8988T (cell line): Measurements from ENCODE around the gene GLRX3.

Source experiments
- DNase-seq: peaks from one replicate; pipeline ENCODE4 v3.0.0; 2011

Gene GLRX3

DNA sequence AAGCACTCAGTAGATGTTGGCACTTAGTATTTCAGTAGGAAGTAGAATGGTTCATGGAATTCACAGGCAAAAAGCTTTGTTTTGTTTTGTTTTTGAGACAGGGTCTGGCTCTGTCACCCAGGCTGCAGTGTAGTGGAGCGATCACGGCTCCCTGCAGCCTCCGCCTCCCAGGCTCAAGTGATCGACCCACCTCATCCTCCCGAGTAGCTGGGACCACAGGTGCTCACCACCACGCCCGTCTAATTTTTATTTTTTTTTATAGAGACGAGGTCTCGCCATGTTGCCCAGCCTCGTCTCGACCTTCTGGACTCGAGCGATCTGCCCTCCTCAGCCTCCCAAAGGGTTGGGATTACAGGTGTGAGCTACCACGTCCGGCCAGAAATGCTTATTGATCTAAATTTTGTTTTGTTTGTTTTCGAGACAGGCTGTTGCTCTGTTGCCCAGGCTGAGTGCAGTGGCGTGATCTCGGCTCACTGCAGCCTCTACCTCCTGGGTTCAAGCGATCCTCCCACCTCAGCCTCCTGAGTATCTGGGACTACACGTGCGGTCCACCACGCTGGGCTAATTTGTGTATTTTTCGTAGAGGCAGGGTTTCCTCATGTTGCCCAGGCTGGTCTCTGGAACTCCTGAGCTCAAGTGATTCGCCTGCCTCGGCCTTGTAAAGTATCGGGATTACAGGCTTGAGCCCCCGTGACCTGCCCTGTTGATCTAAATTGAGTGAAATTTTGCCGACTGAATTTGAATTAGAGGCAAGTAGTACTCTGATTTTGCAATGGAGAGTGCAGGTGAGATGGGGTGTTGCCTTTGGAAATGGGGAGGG is 1.7 kb downstream of the GLRX3 start:
- DNase-seq = no peak

GRCh38 chr10:130138479-130138866 is 2.3 kb downstream of the GLRX3 start:
- DNase-seq = peak; percentile 44

DNA sequence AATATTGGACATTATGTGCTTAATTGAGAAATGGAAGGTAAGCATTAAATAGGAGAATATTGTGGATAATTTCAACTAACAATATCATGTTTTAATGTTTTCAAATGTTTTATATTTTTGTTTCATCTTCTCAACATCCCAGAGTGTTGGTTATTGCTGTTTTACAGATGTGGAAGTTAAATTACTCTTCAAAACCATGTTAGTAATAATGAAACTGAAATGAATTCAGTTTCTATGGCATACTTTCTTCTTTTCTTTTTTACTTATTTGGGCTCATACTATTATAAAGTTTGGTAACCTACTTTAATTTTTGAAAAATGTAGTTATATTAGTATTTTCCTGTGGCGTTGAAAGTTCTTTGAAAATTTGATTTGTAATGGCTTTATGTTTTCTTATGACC is 4.2 kb downstream of the GLRX3 start:
- no peak for DNase-seq

DNA sequence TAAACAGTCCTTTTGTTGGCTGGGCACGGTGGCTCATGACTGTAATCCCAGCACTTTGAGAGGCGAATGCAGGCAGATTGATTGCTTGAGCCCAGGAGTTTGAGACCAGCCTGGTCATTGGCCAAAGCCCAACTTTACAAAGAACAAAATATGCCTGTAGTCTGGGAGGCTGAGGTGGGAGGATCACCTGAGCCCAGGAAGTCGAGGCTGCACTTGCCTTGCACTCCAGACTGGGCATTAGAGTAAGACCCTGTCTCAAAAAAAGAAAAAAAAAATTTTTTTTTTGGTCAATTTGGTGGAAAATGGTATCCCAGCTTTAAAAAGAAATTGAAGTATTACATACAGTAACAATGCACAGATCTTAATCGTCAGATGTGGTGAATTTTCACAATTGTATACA is 4.8 kb downstream of the GLRX3 start:
- no peak for DNase-seq

GRCh38 chr10:130141460-130141859 is 5.3 kb downstream of the GLRX3 start:
- DNase-seq = no peak

DNA sequence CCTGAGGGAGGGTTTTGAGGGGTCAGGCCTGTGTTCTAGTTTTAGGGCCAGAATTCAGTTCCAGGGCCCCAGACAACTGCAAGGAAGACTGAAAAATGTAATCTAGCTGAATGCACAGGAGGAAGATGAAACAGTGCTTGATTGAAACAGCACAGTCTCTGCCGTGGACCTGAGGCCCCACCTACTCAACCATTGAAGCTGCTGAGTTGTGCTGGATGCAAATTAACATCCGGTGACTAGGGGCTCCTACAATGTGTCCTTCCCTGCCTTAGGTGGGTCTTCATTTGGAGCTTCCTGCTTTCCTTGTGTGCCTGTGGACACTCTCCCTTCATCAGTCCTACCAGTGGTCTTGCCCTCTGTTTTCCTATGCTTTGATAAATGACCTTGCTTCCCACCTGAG is 5.7 kb downstream of the GLRX3 start:
- no peak for DNase-seq

DNA sequence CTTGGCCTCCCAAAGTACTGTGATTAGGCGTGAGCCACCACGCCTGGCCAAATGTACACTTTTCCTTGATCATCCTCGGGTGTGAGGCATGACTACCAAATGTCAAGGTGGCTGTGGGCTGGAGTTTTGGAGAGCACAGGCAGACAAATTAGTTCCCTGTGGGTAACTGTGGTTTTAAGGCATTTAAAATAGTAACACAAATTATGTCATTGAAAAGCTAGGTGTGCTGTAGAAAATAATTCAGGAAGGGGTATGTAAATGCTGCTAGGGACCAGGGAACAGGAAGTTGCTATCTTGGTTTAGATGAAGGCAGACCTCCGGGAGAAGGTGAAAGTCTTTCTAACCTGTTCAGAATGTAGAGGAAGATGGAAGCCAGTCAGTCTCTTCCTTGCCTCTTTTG is 9.9 kb downstream of the GLRX3 start:
- DNase-seq = no peak

GRCh38 chr10:130159192-130159794 is 23.1 kb downstream of the GLRX3 start:
- no peak for DNase-seq

DNA sequence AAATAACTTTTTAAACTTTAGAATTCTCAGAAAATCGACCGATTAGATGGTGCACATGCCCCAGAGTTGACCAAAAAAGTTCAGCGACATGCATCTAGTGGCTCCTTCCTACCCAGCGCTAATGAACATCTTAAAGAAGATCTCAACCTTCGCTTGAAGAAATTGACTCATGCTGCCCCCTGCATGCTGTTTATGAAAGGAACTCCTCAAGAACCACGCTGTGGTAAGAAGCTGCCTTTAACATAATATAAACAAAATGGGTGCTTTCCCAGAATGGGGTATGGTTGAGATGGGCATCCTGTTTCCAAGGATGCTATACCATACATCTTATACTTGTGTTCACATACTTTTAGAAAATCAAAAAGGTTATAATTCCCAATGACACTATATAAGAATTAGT is 24.6 kb downstream of the GLRX3 start:
- no peak for DNase-seq

DNA sequence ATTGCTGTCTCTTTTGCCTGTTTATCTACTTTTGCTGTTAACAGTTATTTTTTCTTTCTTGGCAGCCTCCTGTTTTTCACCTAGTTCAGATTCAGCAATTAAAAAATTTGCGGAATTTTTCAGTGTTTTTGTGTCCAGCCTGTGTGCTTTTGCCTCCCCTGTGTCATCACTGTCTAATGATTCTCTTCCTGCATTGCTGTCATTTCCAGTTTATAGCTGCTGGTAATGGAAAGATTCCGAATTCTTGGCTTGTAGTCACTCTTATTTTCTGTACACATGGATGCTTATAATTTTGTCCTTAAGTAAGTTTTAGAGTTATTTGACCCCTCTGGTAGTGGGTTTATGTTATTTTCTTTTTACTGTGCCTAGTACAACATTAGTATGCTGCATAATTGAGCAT is 25.1 kb downstream of the GLRX3 start:
- no peak for DNase-seq

DNA sequence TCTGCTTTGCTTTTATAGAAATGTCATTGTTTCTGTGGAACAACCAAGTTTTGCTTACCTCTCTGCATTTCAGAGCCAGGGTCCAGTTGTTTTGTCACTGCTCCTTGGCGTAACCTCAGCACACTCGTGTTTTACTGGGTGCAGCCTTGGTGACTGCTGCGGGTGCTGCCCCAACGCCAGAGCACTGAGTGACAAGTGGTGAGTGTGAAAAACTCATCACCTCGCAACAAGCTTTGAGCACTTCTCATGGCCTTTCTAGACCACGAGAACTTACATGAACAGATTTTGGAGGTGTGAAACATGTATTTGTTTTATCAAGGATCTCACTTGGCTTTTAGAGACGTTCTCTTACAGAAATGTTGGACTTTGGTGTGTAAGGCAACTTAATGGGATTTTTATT is 31.0 kb downstream of the GLRX3 start:
- DNase-seq = no peak

DNA sequence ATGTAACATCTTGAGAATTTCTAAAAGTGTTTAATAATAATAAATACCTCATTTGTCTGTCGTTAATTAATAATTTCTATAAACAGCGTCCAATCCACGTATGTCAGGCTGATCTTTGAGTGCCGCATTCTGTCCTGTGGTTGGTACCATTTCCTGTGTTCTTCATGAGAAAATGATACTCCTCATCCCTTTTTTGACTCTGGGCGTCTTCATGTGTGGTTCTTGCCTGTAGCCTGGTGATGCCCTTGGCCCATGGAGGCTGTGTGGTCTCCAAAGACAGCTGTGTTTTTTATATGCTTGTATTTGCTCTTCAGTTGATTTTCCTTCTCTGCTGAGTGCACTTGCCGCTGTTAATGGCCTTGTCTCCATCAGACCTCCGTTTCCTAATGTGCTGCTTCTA is 31.5 kb downstream of the GLRX3 start:
- no peak for DNase-seq

DNA sequence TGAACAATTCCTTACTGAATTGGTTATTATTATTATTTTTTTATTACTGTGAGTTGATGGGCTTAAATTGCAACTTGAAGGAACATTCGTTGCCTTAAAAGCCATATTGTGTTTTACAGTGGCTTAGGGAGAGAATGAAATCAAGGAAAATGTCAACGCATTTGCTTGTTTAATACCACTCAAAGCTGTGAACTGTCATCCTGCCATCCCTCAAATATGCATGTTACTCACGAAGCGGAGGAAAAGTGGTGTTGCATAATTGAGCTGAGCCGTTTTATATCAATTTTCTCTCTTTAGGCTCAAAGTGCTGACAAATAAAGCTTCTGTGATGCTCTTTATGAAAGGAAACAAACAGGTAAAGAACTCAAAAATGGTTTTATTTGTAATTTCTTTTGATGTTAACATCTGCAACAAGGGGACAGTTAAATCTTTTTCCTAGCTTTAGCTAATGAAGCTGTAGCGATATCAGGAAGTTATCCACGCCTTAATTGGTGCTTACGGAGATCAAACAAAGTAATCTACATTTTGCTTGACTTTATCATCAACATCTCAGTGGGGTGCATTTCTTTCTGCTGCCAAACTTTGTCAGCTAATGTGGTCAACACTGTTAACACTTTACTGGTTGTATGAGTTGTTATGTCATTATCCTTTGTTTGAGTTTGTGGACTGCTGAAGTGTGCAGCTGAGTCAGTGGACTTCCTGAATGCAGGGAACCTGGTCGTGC is 33.1 kb downstream of the GLRX3 start:
- no peak for DNase-seq

DNA sequence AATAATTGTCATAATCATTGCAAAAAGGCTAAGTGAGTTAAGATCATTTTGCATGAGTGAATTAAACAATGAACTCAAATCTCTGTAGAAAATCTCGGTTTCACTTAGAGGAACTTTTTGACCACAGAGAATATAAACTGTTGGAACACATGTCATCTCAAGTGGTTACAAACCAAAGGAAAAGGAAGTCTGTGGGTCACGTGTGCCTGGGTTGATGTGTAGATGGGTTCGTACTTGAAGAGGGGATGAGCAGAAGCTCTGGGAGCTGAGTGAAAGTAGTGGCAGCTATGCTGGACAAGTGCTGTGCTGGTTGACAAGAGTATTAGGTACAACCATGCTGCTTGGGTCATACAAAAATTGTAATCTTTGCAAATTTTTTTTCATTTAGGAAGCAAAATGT is 35.0 kb downstream of the GLRX3 start:
- DNase-seq = no peak

DNA sequence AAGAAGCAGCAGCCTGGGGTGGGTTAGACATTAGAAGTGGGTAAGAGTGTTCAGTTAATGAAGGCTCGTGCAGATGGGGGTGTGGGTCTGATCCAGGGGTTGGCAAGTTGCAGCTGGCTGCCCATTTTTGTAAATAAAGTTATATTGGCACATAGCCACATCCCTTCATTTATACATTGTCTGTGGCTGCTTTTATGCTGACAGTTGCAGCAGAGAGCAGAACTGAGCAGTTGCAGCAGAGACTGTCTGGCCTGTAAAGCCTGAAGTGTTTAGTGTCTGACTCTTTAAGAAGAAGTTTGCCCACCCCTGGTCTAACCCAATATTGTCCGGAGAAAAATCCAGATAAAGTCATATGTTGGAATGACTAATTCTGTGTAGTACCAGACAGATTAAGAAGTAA is 38.1 kb downstream of the GLRX3 start:
- no peak for DNase-seq

DNA sequence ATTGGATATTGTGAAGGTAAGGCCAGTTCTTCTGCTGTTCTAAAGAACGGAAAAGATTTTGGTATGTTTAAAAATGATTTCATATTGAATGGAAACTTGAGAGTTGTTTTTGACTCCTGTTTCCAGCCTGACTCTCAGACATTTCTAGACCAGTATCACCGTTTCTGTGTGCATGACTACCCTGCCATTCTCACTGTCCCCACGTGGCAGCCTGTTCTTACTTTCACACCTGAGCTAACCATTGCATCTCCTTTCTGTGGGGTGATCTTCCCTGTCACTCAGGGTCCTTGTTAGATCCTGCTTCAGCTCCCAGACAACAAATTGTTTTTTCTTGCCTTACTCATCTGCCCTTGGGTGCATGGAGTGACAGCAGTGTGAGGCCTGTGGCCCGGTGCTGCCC is 38.9 kb downstream of the GLRX3 start:
- DNase-seq = no peak

- no peak for DNase-seq
Observed at GRCh38 chr10:130177250-130177649, 41.1 kb downstream of the GLRX3 start.

DNA sequence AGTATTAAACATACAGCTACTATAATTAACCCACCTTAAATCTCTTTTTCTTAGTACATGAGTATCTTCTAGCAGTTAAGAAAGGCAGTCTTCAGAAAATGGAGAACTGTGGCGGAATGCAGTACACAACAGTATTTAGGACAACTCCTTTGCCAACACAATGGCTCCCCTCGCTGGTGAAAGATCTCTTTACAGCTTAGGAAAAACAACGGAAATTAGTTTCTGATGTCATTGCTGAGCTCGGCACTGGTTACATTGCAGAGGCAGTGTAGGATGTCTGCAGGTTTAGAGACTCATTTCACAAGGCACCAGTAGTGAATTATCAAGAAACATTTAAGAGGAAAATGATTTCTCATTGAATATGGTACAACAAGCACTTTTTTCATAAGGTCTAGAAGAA is 43.4 kb downstream of the GLRX3 start:
- DNase-seq = no peak

- DNase-seq = no peak
Observed at GRCh38 chr10:130180416-130180815, 44.2 kb downstream of the GLRX3 start.

- no peak for DNase-seq
Observed at GRCh38 chr10:130181858-130182257, 45.7 kb downstream of the GLRX3 start.

GRCh38 chr10:130185591-130185990 is 49.4 kb downstream of the GLRX3 start:
- DNase-seq = no peak

DNA sequence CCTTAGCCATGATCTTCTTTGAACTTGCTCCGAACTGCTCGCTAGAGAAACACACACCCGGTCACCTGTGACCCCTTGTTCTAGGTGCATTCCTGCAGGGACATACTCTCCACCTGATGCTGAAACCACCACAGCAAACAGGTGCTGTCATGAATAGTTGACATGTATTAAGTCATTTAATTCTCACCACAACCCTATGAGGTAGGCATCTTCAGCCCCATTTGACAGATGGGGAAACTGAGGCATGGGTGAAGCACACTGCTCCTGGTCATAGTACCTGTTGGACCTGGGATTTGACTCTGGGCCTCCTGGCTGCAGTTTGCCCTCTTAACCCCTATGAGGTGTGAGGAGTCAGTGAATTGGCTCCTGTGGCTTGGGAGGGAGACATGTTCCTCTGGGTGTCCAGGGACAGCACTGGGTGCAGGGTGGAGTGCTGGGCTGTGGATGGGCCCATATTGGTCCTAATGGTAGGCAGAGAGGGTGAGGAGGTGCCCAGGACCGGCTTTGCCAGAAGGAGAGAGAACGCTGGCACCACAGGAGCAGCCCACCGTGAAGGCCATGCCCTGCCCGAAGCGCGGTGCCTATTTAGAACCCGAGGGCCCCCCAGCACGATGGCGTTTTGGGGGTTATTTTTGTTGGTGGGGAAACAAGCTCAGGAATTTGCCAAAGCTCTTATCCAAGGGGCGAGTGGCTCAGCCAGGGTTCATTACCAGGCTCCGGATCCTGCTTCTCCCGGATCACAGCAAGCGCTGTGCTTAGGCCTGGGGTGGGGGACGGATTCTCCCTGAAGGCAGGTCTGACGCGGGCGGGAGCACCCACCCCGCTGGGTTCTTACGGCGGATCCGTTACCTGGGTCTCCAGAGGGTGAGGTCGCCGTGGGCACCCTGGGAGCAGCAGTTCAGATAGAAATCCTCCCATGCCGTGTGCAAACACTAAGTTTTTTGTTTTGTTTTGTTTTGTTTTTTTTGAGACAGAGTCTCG is 52.3 kb downstream of the GLRX3 start:
- DNase-seq = no peak

GRCh38 chr10:130189608-130190054 is 53.4 kb downstream of the GLRX3 start:
- no peak for DNase-seq
